HepG2 (cell line): ENCODE data around the gene FBXO4. TPM values are rescaled to one million over a fixed set of nuclear protein-coding genes. Genes with fewer than 3 reads are reported as not detected.

Experiments
- FOXA3 ChIP-seq: IDR thresholded peaks from 2 replicates; pipeline ENCODE4 v1.6.1; 2016; ENCODE audit warnings: missing genetic modification reagents, missing compliant biosample characterization
- HMG20B ChIP-seq: conservative IDR thresholded peaks from 2 replicates; pipeline ENCODE4 v1.6.1; 2016; ENCODE audit warnings: missing genetic modification reagents, missing compliant biosample characterization
- HOXA5 ChIP-seq: sonication (generic); formaldehyde crosslinking; IDR thresholded peaks from 2 replicates; pipeline ENCODE4 v1.4.0; 2020; ENCODE audit warnings: missing genetic modification reagents
- IKZF4 ChIP-seq: sonication (generic); formaldehyde crosslinking; IDR thresholded peaks from 2 replicates; pipeline ENCODE4 v1.5.1; 2020; ENCODE audit warnings: borderline replicate concordance, mild to moderate bottlenecking, low read depth, missing genetic modification reagents; ENCODE audit errors: not compliant biosample characterization
- MAZ ChIP-seq, 2 experiments: sonication (generic) in 1 of 2; formaldehyde crosslinking in 1 of 2; IDR thresholded peaks; 2 replicates each; pipeline versions ENCODE4 v1.5.0 to v1.6.1; 2012 to 2020; ENCODE audit warnings: low read depth in 2 of 2, mild to moderate bottlenecking in 2 of 2, borderline replicate concordance in 1 of 2, improper control_type of control experiment in 1 of 2, low read length in 1 of 2, missing genetic modification reagents in 1 of 2, moderate library complexity in 1 of 2
- MEIS1 ChIP-seq: sonication (generic); formaldehyde crosslinking; IDR thresholded peaks from 2 replicates; pipeline ENCODE4 v1.9.0; 2021; ENCODE audit warnings: mild to moderate bottlenecking, missing genetic modification reagents, moderate library complexity, borderline replicate concordance
- NFE2L1 ChIP-seq: sonication (generic); formaldehyde crosslinking; IDR thresholded peaks from 2 replicates; pipeline ENCODE4 v1.4.0; 2020; ENCODE audit warnings: missing genetic modification reagents, mild to moderate bottlenecking, borderline replicate concordance
- NR2C2 ChIP-seq: sonication (generic); formaldehyde crosslinking; IDR thresholded peaks from 2 replicates; pipeline ENCODE4 v1.4.0; 2020; ENCODE audit warnings: missing genetic modification reagents, mild to moderate bottlenecking, moderate library complexity, borderline replicate concordance
- PCBP2 ChIP-seq: fragments of 200-400 bp; formaldehyde crosslinking; optimal IDR thresholded peaks from 2 replicates; pipeline ENCODE3; 2018; ENCODE audit warnings: low read length, low read depth; ENCODE audit not compliant: poor library complexity, severe bottlenecking
- RAD21 ChIP-seq: fragments of 450-650 bp; formaldehyde crosslinking; IDR thresholded peaks from 2 replicates; pipeline ENCODE4 v1.5.0; 2020; ENCODE audit warnings: mild to moderate bottlenecking
- RAD51 ChIP-seq: fragments of 450-650 bp; IDR thresholded peaks from 2 replicates; pipeline ENCODE4 v1.6.1; 2016; ENCODE audit warnings: borderline replicate concordance
- RELA ChIP-seq: sonication (generic); formaldehyde crosslinking; IDR thresholded peaks from 2 replicates; pipeline ENCODE4 v1.4.0; 2020; ENCODE audit warnings: missing genetic modification reagents
- RFXANK ChIP-seq: IDR thresholded peaks from 2 replicates; pipeline ENCODE4 v1.6.1; 2016
- ZC3H4 ChIP-seq: sonication (generic); formaldehyde crosslinking; IDR thresholded peaks from 2 replicates; pipeline ENCODE4 v1.4.0; 2020; ENCODE audit warnings: missing genetic modification reagents, borderline replicate concordance
- ZNF232 ChIP-seq: sonication (generic); formaldehyde crosslinking; IDR thresholded peaks from 2 replicates; pipeline ENCODE4 v1.4.0; 2020; ENCODE audit warnings: missing genetic modification reagents, borderline replicate concordance
- ZNF292 ChIP-seq: sonication (generic); formaldehyde crosslinking; IDR thresholded peaks from 2 replicates; pipeline ENCODE4 v1.8.1; 2022; ENCODE audit warnings: mild to moderate bottlenecking, low read depth, missing genetic modification reagents, borderline replicate concordance
- ZNF605 ChIP-seq: sonication (generic); formaldehyde crosslinking; IDR thresholded peaks from 2 replicates; pipeline ENCODE4 v1.8.0; 2022; ENCODE audit warnings: mild to moderate bottlenecking, missing genetic modification reagents
- polyA plus RNA-seq, 8 experiments: library from polyadenylated mRNA; depleted of rRNA in 3 of 8; stranded (reverse) in 7 of 8; unstranded in 1 of 8; fragments of >200 nt; fragmentation: Illumina TruSeq in 4 of 8; extraction: Trizol in 4 of 8; gene quantifications; 2 replicates each; pipeline versions ENCODE4 v1.2.1 to v1.2.3, GENCODE V29; 2011 to 2016; ENCODE audit warnings: low read depth in 4 of 8, missing spikeins in 1 of 8, mixed read lengths in 1 of 8; ENCODE audit not compliant: insufficient read depth in 1 of 8
- total RNA-seq, 5 experiments: library from RNA; depleted of rRNA; stranded (reverse); fragments of >200 nt; fragmentation: Illumina TruSeq; extraction: Trizol; gene quantifications; 2 replicates each; pipeline ENCODE4 v1.2.3, GENCODE V29; 2016; ENCODE audit warnings: low read depth in 1 of 5
- TF ChIP-seq, protein P1 (sequence below): IDR thresholded peaks from 2 replicates; pipeline ENCODE4 v1.6.1; 2016; ENCODE audit warnings: mild to moderate bottlenecking
- TF ChIP-seq, protein P2 (sequence below): sonication (generic); formaldehyde crosslinking; IDR thresholded peaks from 2 replicates; pipeline ENCODE4 v1.5.0; 2020; ENCODE audit warnings: mild to moderate bottlenecking, missing genetic modification reagents
- TF ChIP-seq, protein P3 (sequence below): IDR thresholded peaks from 2 replicates; pipeline ENCODE4 v1.6.1; 2012; ENCODE audit warnings: low read depth, low read length, improper control_type of control experiment
- TF ChIP-seq, protein P4 (sequence below): sonication (generic); formaldehyde crosslinking; IDR thresholded peaks from 2 replicates; pipeline ENCODE4 v1.5.0; 2020; ENCODE audit warnings: mild to moderate bottlenecking, low read depth, missing genetic modification reagents, borderline replicate concordance

The FBXO4 gene
- total and polyA plus RNA-seq, 2 of the 13 experiments (the other 11 are each of a cell fraction or from before 2014, with no cell fraction given) = 5.2 to 16.4 TPM

DNA sequence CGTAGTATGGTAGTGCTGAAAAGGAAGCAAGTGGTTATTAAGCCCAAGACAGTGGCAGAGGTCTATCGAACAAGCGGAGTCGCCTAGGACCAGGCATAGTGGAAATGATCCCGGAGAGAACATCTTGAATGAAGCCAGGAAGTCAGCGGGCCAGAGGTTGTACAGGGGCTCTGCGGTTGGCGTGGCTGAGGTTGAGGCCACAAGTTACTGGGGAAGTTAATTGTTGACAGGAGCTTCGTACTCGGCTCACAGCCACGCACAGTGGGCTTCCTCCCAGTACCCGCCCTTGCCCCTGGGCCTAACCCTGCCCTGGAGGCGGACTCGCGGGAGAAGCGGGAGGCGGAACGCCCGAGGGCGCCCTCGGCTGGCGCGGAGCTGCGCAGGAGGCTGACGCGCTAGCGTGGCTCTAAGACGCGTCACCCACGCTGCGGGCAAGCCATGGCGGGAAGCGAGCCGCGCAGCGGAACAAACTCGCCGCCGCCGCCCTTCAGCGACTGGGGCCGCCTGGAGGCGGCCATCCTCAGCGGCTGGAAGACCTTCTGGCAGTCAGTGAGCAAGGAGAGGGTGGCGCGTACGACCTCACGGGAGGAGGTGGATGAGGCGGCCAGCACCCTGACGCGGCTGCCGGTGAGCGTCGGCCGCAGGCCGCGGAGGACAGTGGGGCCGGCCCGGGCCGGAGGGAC, at the start of gene FBXO4 (continued):
- TF ChIP-seq, protein P1, sequence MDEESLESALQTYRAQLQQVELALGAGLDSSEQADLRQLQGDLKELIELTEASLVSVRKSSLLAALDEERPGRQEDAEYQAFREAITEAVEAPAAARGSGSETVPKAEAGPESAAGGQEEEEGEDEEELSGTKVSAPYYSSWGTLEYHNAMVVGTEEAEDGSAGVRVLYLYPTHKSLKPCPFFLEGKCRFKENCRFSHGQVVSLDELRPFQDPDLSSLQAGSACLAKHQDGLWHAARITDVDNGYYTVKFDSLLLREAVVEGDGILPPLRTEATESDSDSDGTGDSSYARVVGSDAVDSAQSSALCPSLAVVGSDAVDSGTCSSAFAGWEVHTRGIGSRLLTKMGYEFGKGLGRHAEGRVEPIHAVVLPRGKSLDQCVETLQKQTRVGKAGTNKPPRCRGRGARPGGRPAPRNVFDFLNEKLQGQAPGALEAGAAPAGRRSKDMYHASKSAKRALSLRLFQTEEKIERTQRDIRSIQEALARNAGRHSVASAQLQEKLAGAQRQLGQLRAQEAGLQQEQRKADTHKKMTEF (CRISPR knock-in tag) = peak; percentile 94
- no peak; the same call in 1 of the 2 replicates for TF ChIP-seq RFXANK (CRISPR knock-in tag)
- TF ChIP-seq HMG20B (CRISPR knock-in tag) = no peak
- TF ChIP-seq, protein P2, sequence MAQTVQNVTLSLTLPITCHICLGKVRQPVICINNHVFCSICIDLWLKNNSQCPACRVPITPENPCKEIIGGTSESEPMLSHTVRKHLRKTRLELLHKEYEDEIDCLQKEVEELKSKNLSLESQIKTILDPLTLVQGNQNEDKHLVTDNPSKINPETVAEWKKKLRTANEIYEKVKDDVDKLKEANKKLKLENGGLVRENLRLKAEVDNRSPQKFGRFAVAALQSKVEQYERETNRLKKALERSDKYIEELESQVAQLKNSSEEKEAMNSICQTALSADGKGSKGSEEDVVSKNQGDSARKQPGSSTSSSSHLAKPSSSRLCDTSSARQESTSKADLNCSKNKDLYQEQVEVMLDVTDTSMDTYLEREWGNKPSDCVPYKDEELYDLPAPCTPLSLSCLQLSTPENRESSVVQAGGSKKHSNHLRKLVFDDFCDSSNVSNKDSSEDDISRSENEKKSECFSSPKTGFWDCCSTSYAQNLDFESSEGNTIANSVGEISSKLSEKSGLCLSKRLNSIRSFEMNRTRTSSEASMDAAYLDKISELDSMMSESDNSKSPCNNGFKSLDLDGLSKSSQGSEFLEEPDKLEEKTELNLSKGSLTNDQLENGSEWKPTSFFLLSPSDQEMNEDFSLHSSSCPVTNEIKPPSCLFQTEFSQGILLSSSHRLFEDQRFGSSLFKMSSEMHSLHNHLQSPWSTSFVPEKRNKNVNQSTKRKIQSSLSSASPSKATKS (CRISPR knock-in tag) = no peak
- no peak for TF ChIP-seq RAD51
- TF ChIP-seq HOXA5 (CRISPR knock-in tag) = peak; percentile 78; the same call in 1 of the 2 replicates
- TF ChIP-seq, protein P3, sequence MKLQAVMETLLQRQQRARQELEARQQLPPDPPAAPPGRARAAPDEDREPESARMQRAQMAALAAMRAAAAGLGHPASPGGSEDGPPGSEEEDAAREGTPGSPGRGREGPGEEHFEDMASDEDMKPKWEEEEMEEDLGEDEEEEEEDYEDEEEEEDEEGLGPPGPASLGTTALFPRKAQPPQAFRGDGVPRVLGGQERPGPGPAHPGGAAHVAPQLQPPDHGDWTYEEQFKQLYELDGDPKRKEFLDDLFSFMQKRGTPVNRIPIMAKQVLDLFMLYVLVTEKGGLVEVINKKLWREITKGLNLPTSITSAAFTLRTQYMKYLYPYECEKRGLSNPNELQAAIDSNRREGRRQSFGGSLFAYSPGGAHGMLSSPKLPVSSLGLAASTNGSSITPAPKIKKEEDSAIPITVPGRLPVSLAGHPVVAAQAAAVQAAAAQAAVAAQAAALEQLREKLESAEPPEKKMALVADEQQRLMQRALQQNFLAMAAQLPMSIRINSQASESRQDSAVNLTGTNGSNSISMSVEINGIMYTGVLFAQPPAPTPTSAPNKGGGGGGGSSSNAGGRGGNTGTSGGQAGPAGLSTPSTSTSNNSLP = no peak
- peak; percentile 63 for TF ChIP-seq RAD21 (CRISPR knock-in tag)
- TF ChIP-seq NFE2L1 (CRISPR knock-in tag) = no peak
- peak; percentile 67 for TF ChIP-seq IKZF4 (CRISPR knock-in tag)
- TF ChIP-seq PCBP2 = no peak
- TF ChIP-seq, protein P4, sequence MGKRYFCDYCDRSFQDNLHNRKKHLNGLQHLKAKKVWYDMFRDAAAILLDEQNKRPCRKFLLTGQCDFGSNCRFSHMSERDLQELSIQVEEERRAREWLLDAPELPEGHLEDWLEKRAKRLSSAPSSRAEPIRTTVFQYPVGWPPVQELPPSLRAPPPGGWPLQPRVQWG (CRISPR knock-in tag) = no peak
- TF ChIP-seq FOXA3 (CRISPR knock-in tag) = peak; percentile 66
- no peak for TF ChIP-seq MAZ (IDR thresholded peaks at IDR 0.05; ENCODE audit: borderline replicate concordance, low read depth, low read length)
- TF ChIP-seq MAZ (CRISPR knock-in tag; IDR thresholded peaks at IDR 0.05; ENCODE audit: low read depth) = peak; percentile 67; the same call in 1 of the 2 replicates
- TF ChIP-seq ZNF232 (CRISPR knock-in tag) = peak; percentile 85
- TF ChIP-seq ZNF292 (CRISPR knock-in tag) = 0 out of 2 replicates have a peak, but pooled peaks have one; percentile 41
- TF ChIP-seq NR2C2 = peak; percentile 74; the same call in 1 of the 2 replicates
- peak; percentile 94 for TF ChIP-seq ZNF605 (CRISPR knock-in tag)
- TF ChIP-seq RELA = no peak
- TF ChIP-seq ZC3H4 = no peak
- TF ChIP-seq MEIS1 (CRISPR knock-in tag) = no peak; the same call in 1 of the 2 replicates
